HG03575 (cell line): ENCODE measurements around the gene MXD4.

Source experiments
- ATAC-seq: cut with Tn5 transposase; IDR thresholded peaks from one replicate; pipeline ENCODE4 v1.9.1; 2021; ENCODE audit not compliant: unreplicated experiment, insufficient number of reproducible peaks, low FRiP score; ENCODE audit errors: extremely low read depth

Gene MXD4

GRCh38 chr4:2256156-2256731, 5.7 kb downstream of the MXD4 start:
- no peak for ATAC-seq

- no peak for ATAC-seq
Measured at GRCh38 chr4:2255501-2256155, 6.3 kb downstream of the MXD4 start.

- ATAC-seq: no peak
Measured at GRCh38 chr4:2254665-2255500, 7.0 kb downstream of the MXD4 start.

GRCh38 chr4:2253160-2254084, 8.5 kb downstream of the MXD4 start:
- no peak for ATAC-seq

- ATAC-seq: no peak
Measured at GRCh38 chr4:2252530-2253091, 9.3 kb downstream of the MXD4 start.

- no peak for ATAC-seq
Measured at GRCh38 chr4:2251795-2252529, 9.9 kb downstream of the MXD4 start.

- ATAC-seq: no peak
Measured at GRCh38 chr4:2251073-2251794, 10.7 kb downstream of the MXD4 start.

GRCh38 chr4:2250357-2251072, 11.4 kb downstream of the MXD4 start:
- no peak for ATAC-seq

GRCh38 chr4:2249526-2250356, 12.2 kb downstream of the MXD4 start:
- no peak for ATAC-seq

- no peak for ATAC-seq
Measured at GRCh38 chr4:2248821-2249261, 13.1 kb downstream of the MXD4 start.

GRCh38 chr4:2248044-2248780, 13.7 kb downstream of the MXD4 start:
- no peak for ATAC-seq

- ATAC-seq: no peak
Measured at GRCh38 chr4:2247128-2248043, 14.5 kb downstream of the MXD4 start.

GRCh38 chr4:2246384-2247127, 15.4 kb downstream of the MXD4 start:
- no peak for ATAC-seq

- no peak for ATAC-seq
Measured at GRCh38 chr4:2245787-2246275, 16.1 kb downstream of the MXD4 start.
